HepG2 (cell line): ENCODE data around the gene NEURL1. TPM values are rescaled to one million over a fixed set of nuclear protein-coding genes. Genes with fewer than 3 reads are reported as not detected.
A peak's percentile ranks its signal among the peaks of the same experiment; 100 is the strongest.

Experiments
- ATAD3A ChIP-seq: sonication (generic); formaldehyde crosslinking; IDR thresholded peaks from 2 replicates; pipeline ENCODE4 v1.4.0; 2020; ENCODE audit warnings: missing genetic modification reagents
- ATF5 ChIP-seq: sonication (generic); formaldehyde crosslinking; IDR thresholded peaks from 2 replicates; pipeline ENCODE4 v1.4.0; 2020; ENCODE audit warnings: mild to moderate bottlenecking, low read depth, missing genetic modification reagents
- ATM ChIP-seq: fragments of 450-650 bp; IDR thresholded peaks from 2 replicates; pipeline ENCODE4 v1.7.1; 2017; ENCODE audit warnings: mild to moderate bottlenecking, borderline replicate concordance
- CBX1 ChIP-seq: IDR thresholded peaks from one replicate; pipeline ENCODE4 v1.6.1; 2016; ENCODE audit warnings: antibody characterized with exemption, low read depth
- CREB3 ChIP-seq: sonication (generic); formaldehyde crosslinking; IDR thresholded peaks from 2 replicates; pipeline ENCODE4 v1.5.0; 2020; ENCODE audit warnings: missing genetic modification reagents
- FOSL2 ChIP-seq: sonication (generic); formaldehyde crosslinking; IDR thresholded peaks from 2 replicates; pipeline ENCODE4 v1.4.0; 2020; ENCODE audit warnings: missing genetic modification reagents
- GABPB1 ChIP-seq: IDR thresholded peaks from 2 replicates; pipeline ENCODE4 v1.6.1; 2016; ENCODE audit warnings: mild to moderate bottlenecking, missing genetic modification reagents, moderate library complexity, missing compliant biosample characterization
- MEIS2 ChIP-seq: sonication (generic); formaldehyde crosslinking; IDR thresholded peaks from 2 replicates; pipeline ENCODE4 v1.9.0; 2021; ENCODE audit warnings: mild to moderate bottlenecking, missing genetic modification reagents
- PHF21A ChIP-seq: sonication (generic); formaldehyde crosslinking; IDR thresholded peaks from 2 replicates; pipeline ENCODE4 v1.5.0; 2020; ENCODE audit warnings: mild to moderate bottlenecking, missing genetic modification reagents
- RAD21 ChIP-seq: fragments of 450-650 bp; formaldehyde crosslinking; IDR thresholded peaks from 2 replicates; pipeline ENCODE4 v1.5.0; 2020; ENCODE audit warnings: mild to moderate bottlenecking
- SP1 ChIP-seq, 2 experiments: fragments of 450-650 bp in 1 of 2; sonication (generic) in 1 of 2; formaldehyde crosslinking in 1 of 2; IDR thresholded peaks; 2 replicates each; pipeline versions ENCODE4 v1.4.0 to v1.6.1; 2016 to 2020; ENCODE audit warnings: missing genetic modification reagents in 1 of 2
- TFDP1 ChIP-seq: IDR thresholded peaks from 2 replicates; pipeline ENCODE4 v1.6.1; 2016; ENCODE audit warnings: missing compliant biosample characterization, missing genetic modification reagents, borderline replicate concordance
- TOE1 ChIP-seq: sonication (generic); formaldehyde crosslinking; IDR thresholded peaks from 2 replicates; pipeline ENCODE4 v1.4.0; 2020; ENCODE audit warnings: mild to moderate bottlenecking, missing genetic modification reagents
- TRIM24 ChIP-seq: sonication (generic); formaldehyde crosslinking; IDR thresholded peaks from 2 replicates; pipeline ENCODE4 v1.8.0; 2022; ENCODE audit warnings: mild to moderate bottlenecking, missing genetic modification reagents
- WIZ ChIP-seq: sonication (generic); formaldehyde crosslinking; IDR thresholded peaks from 2 replicates; pipeline ENCODE4 v1.5.1; 2020; ENCODE audit warnings: mild to moderate bottlenecking, missing genetic modification reagents
- ZBTB21 ChIP-seq: sonication (generic); formaldehyde crosslinking; IDR thresholded peaks from 2 replicates; pipeline ENCODE4 v1.4.0; 2020; ENCODE audit warnings: missing genetic modification reagents
- ZNF180 ChIP-seq: sonication (generic); formaldehyde crosslinking; IDR thresholded peaks from 2 replicates; pipeline ENCODE4 v1.4.0; 2020; ENCODE audit warnings: low read depth, missing genetic modification reagents, borderline replicate concordance
- ZNF274 ChIP-seq: sonication (generic); formaldehyde crosslinking; IDR thresholded peaks from 2 replicates; pipeline ENCODE4 v1.5.1; 2020; ENCODE audit warnings: mild to moderate bottlenecking, missing genetic modification reagents
- ZNF335 ChIP-seq: sonication (generic); formaldehyde crosslinking; IDR thresholded peaks from 2 replicates; pipeline ENCODE4 v1.4.0; 2020; ENCODE audit warnings: missing genetic modification reagents
- ZNF446 ChIP-seq: sonication (generic); formaldehyde crosslinking; IDR thresholded peaks from 2 replicates; pipeline ENCODE4 v1.5.0; 2020; ENCODE audit warnings: mild to moderate bottlenecking, missing genetic modification reagents
- ZNF615 ChIP-seq: sonication (generic); formaldehyde crosslinking; IDR thresholded peaks from 2 replicates; pipeline ENCODE4 v1.5.0; 2020; ENCODE audit warnings: mild to moderate bottlenecking, missing genetic modification reagents, borderline replicate concordance
- ZNF629 ChIP-seq: sonication (generic); formaldehyde crosslinking; conservative IDR thresholded peaks from 2 replicates; pipeline ENCODE4 v1.5.0; 2020; ENCODE audit warnings: missing genetic modification reagents
- polyA plus RNA-seq, 8 experiments: library from polyadenylated mRNA; depleted of rRNA in 3 of 8; stranded (reverse) in 7 of 8; unstranded in 1 of 8; fragments of >200 nt; fragmentation: Illumina TruSeq in 4 of 8; extraction: Trizol in 4 of 8; gene quantifications; 2 replicates each; pipeline versions ENCODE4 v1.2.1 to v1.2.3, GENCODE V29; 2011 to 2016; ENCODE audit warnings: low read depth in 4 of 8, missing spikeins in 1 of 8, mixed read lengths in 1 of 8; ENCODE audit not compliant: insufficient read depth in 1 of 8
- total RNA-seq, 5 experiments: library from RNA; depleted of rRNA; stranded (reverse); fragments of >200 nt; fragmentation: Illumina TruSeq; extraction: Trizol; gene quantifications; 2 replicates each; pipeline ENCODE4 v1.2.3, GENCODE V29; 2016; ENCODE audit warnings: low read depth in 1 of 5
- TF ChIP-seq, protein P1 (sequence below): sonication (generic); formaldehyde crosslinking; IDR thresholded peaks from 2 replicates; pipeline ENCODE4 v1.4.0; 2020; ENCODE audit warnings: missing genetic modification reagents, borderline replicate concordance

NEURL1 gene
- total and polyA plus RNA-seq, 2 of the 13 experiments (the other 11 are each of a cell fraction or from before 2014, with no cell fraction given) = not detected

DNA sequence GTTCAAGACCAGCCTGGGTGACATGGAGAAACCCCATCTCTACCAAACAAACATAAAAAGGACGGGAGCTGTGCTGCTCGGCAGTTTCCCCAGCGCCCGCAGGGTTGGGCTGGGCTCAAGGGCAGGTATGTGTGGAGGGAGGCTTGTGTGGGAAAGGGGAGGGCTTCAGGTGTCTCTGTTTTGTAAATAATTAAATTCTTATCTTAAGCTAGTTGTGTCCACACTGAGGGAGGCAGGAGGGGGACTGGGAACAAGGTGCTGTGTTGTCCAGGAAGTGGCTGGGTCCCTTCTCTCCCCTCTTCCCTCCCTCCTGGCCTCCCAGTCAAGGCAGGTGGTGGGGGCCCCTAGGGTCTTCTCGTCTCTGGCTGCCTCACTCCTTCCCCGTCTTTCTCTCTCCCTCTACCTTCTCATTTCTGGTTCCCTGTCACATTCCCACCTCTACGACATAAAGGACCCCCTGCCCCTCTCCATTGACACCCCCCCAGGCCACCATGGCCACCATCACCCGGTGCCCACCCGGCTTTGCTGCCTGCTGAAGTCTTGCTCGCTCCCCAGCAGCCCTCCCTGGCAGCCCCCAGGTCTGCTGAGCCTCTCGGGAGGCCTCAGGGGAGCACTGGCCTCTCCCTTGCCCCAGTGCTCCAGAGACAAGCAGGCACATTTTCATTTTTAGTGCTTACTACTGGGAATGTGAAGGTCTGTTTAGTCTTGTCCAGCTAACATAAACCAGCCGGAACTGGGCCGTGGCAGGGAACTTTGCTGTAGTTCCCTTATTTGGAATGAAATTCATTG, 19.3 kb downstream of the NEURL1 start (continued):
- TF ChIP-seq MEIS2 (CRISPR knock-in tag) (peak; percentile 39; the same call in 1 of the 2 replicates), RAD21 (CRISPR knock-in tag) (no peak), GABPB1 (CRISPR knock-in tag) (0 out of 2 replicates have a peak, but pooled peaks have one; percentile 13), TFDP1 (CRISPR knock-in tag) (no peak), ATF5 (CRISPR knock-in tag) (no peak), ATAD3A (CRISPR knock-in tag) (no peak), ZNF274 (CRISPR knock-in tag) (no peak), CBX1 (no peak), ZNF180 (CRISPR knock-in tag) (no peak), PHF21A (no peak), ZNF335 (CRISPR knock-in tag) (no peak), SP1 (IDR thresholded peaks at IDR 0.05) (no peak), SP1 (CRISPR knock-in tag; IDR thresholded peaks at IDR 0.05) (no peak), WIZ (no peak), TRIM24 (CRISPR knock-in tag) (no peak), TOE1 (CRISPR knock-in tag) (no peak), ZNF629 (no peak), ZNF446 (CRISPR knock-in tag) (no peak), FOSL2 (CRISPR knock-in tag) (no peak; the same call in none of the 2 replicates), ZBTB21 (CRISPR knock-in tag) (no peak), CREB3 (no peak), ATM (no peak), ZNF615 (0 out of 2 replicates have a peak, but pooled peaks have one; percentile 26)
- TF ChIP-seq, protein P1, sequence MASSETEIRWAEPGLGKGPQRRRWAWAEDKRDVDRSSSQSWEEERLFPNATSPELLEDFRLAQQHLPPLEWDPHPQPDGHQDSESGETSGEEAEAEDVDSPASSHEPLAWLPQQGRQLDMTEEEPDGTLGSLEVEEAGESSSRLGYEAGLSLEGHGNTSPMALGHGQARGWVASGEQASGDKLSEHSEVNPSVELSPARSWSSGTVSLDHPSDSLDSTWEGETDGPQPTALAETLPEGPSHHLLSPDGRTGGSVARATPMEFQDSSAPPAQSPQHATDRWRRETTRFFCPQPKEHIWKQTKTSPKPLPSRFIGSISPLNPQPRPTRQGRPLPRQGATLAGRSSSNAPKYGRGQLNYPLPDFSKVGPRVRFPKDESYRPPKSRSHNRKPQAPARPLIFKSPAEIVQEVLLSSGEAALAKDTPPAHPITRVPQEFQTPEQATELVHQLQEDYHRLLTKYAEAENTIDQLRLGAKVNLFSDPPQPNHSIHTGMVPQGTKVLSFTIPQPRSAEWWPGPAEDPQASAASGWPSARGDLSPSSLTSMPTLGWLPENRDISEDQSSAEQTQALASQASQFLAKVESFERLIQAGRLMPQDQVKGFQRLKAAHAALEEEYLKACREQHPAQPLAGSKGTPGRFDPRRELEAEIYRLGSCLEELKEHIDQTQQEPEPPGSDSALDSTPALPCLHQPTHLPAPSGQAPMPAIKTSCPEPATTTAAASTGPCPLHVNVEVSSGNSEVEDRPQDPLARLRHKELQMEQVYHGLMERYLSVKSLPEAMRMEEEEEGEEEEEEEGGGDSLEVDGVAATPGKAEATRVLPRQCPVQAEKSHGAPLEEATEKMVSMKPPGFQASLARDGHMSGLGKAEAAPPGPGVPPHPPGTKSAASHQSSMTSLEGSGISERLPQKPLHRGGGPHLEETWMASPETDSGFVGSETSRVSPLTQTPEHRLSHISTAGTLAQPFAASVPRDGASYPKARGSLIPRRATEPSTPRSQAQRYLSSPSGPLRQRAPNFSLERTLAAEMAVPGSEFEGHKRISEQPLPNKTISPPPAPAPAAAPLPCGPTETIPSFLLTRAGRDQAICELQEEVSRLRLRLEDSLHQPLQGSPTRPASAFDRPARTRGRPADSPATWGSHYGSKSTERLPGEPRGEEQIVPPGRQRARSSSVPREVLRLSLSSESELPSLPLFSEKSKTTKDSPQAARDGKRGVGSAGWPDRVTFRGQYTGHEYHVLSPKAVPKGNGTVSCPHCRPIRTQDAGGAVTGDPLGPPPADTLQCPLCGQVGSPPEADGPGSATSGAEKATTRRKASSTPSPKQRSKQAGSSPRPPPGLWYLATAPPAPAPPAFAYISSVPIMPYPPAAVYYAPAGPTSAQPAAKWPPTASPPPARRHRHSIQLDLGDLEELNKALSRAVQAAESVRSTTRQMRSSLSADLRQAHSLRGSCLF (CRISPR knock-in tag) = no peak
